Stimulated activated CD4-positive, alpha-beta T cell treated with anti-CD3 and anti-CD28 coated beads, Interleukin-15, amount 100 ng/mL, for 1 hour (primary cell): ENCODE measurements around the gene S100A4.
"Not testable (repeated sequence)": the region's sequence is repeated elsewhere in the genome, so short reads cannot be mapped to it uniquely, and the experiment has no call there.

ENCODE experiments used
- DNase-seq, 2 donors: peaks; one replicate each; pipeline ENCODE4 v3.0.0-alpha.2; 2020; ENCODE audit warnings: low read depth in 1 of 2, low spot score in 1 of 2

Gene S100A4

DNA sequence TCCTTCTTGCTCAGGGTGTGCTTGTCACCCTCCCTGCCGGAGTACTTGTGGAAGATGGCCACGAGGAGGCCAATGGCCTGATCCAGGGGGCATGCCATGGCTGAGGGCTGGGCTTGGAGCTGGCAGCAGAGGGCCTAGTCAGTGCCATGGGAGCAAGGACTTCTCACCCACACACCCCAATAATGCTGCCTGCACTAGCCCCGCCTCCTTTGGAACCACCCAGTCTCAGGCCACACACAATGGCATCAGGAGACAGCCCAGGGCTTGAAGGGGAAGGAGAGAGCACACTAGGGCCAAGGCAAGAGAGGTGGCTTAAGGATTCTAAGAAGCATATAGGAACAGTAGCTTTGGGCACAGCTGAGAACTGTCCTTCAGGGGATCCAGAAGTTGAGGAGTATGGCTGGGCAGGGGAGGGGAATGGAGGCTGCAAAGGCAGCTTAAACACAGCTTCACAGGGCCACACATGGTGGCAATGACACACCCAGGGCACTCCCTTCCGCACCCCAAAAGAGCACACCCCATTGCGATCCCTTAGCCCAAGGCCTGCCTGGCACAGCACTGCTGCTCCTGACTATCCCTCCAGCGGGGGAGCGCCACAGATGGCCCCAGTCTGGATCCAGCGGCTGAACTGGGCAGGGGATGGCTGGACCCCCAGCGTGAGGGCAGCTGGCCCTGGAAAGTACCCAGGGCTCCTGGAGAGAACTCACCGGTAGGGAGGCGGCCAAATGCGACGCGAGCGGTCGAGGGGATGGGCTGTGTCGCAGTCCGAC lies 10.2 kb downstream of the S100A4 start, which contains the start of gene S100A6:
Gene S100A6 (minus strand): TSS at position 750 of the 770 bp plus-strand sequence. CDS start 652 bp downstream, at position 98.
- DNase-seq, result peak in 1 of 2 donors; percentile 20

DNA sequence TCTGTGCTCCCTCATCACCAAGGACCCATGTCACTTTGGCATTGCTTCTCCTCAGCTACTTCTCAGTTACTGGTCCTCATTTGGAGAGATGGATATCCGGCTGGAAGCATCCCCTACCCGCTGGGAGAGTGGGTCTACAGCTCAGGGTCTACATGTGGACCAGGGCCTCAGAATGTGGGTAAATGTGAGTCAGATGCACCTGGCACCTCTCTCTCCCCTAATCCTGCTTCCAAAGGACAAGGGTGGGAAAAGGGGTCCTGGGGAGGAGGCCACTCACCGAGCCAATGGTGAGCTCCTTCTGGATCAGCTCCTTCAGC lies 10.7 kb downstream of the S100A4 start:
- DNase-seq, result no peak

DNA sequence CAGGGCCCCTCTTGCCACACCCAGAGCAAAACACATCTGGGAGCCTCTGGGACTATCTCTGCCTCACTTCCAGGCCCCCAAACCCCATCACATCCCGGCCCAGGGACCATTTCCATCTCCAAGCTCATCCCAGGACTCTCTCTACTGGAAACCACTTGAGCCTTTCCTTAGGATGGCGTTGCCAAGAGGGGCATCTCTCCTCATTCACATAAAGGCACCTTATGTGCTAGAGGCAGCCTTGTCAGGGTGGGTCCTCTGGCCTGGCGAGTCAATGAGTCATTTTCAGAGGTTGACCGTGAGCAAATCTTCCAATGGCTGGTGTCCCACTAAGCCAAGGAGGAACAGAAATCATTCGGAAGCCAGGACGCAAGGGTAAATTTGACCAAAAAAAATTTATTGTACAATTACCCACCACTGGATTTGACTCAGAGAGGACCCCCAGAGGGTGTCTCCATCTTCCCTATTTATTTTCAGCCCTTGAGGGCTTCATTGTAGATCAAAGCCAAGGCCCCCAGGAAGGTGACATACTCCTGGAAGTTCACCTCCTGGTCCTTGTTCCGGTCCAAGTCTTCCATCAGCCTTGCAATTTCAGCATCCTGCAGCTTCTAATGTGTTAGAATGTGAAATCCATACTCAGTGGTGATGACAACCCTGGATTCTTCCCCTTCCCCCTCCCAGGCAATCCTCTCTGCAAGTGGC lies 11.2 kb downstream of the S100A4 start:
- no peak for DNase-seq

DNA sequence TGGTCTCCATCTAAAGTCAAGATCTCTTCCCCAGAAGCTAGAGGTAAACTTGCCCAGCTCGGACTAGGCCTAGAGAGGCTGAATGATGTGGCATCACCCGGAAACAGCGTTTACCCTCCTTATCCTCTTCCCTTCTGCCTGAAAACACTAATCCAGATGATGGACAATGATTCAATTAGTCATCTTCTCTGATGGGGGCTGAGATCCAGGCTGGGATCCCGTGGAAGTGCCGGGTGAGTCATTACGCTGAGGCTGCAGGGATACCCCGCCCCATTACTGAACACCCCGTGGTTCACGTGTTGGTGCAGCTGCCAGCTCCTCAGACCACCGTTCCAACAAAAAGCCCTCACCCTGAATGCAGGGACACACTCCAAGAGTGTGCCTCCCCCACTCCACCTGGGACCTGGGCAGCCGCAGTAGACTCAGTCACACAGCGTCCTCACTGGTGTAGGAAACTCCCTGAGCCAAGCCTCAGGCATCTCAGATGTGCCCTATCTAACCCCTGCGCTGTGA lies 11.9 kb downstream of the S100A4 start:
- DNase-seq, result no peak

DNA sequence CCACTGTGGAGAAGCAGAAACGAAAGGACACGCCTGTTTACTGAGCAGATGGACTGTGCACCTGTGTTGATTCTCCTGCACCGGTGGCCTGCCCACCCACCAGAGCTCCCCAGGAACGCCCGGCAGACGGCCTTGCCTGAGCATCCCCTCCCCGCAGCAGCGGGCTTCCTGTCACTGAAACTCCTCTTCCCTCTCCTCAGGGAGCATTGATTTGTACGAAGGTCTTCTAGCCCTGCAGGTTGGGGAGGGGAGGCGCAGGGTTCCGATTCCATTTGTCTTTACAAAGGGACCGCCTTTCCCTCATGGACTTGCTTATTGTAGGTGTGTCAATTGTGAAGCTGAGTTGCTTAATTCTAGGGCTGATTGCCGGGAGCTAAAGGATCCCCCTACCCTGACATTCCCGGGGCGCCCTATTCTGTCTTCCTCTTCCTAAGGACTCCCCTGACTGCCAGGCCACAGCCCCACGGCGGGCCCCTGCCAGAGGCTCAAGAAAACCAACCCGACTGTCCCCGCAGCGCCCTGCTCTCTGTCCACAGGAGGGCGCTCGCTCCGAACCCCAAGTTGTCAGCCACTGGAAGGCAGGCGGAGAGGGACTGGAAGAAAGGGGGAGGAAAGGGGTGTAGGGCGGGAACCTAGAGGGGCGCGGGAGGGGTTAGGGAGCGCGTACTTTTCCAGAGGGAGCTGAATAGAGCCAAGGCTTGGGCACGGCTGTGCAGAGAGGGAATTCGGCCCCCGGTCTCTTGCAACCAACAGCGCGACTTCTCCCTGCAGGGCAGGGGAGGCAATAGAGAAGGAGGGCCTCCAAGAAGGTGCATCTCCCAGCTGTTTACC lies 12.6 kb downstream of the S100A4 start:
- DNase-seq, result peak; percentile 62 to 68

DNA sequence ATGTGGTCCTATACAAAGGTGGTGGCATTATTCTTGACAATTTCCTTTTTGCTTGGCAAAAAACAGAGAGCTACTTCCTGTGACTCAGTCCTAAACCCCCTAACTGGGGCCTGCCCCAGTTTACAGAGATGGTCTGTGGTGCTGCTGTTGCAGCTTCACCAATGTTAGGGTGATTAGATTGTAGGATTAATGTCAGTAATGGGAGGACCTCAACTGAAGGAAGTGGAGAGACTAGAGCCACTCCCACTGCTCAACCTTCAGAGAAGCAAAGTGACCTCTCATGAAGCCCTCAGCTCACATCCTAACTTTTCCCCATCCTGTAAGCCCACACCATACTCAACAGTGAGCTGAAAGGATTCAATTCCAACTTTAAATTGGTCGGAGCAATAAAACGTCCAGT lies 13.4 kb downstream of the S100A4 start:
- DNase-seq, result no peak

DNA sequence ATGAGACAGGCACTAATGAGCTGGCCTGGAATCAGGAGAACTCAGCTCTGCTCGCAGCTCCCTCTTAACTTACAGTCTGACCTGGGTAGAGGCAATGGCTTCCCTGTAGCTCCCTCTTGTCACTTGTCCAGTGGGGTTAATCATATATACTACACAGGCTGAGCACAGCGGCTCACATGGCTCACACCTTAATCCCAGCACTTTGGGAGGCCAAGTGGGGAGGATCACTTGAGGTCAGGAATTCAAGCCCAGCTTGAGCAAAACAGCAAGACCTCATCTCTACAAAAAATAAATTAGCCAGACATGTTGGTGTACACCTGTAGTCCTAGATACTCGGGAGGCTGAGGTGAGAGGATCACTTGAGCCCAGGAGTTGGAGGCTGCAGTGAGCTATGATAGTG lies 14.0 kb downstream of the S100A4 start:
- no peak for DNase-seq

DNA sequence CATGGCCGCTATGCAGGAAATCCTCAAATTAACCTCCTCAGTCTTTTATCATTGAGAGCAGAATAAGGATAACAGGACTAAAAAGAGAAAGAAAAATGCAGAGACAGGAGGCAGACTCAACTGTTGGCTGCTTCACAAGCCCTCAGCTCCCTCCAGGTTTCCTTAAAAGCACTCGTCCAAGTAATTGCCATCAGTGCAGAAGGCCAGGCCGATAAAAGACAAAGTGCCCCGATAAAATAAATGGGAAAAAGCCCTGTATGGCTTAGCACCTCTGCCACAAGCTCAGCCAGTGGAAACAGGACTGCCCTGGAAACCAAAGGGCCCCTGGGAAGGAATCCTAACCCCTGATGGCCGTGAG lies 17.9 kb downstream of the S100A4 start:
- DNase-seq, result no peak

DNA sequence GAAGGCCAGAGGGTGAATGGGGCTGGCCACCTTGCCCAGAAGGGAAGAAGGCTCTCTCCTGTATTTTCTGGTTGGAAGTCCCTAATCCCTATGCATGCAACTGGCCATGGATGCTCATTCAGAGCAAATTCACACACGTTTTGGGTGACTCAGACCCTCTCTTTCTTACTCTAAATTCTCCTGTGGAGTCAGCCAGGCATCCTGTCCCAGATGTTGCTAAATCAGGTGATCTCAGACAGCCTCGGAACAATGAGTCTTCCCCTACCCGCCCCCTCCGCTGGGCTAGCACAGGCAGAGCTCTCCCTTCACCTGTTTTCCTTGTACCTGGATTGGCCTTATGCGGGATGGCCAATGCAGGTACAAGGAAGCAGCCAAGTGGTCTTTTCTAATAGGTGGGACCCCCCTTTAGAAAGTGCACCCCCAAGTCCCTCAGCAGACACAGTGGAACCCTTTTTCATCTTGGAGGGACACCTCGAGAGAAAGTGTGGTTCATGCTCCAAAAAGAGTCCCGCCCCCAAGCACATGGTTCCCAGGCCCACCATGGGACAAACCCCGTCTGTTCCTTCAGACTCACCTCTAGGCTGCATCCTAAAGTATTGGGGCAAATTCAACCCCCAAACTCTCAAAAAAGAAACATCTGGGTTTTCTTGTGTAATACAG lies 18.5 kb downstream of the S100A4 start:
- no peak for DNase-seq

DNA sequence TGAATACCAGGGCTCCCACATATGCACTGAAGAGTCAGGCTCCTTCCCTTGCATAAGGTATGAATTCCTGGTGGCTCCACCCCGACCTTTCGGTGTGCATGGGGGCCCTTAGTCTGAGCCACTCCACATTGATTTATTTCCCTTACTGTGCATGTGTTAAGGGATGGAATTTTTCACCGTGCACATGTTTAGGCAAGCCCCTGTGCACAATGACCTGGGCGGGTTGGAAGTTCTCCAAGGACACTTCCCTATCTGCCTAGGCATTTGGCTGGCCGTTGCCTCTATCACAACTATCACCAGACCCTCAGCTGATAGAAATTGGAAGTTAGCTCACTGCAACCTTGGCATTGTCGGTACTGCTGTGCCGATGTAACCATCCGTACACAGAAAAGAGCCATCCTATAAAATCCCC lies 19.5 kb downstream of the S100A4 start:
- no peak for DNase-seq

DNA sequence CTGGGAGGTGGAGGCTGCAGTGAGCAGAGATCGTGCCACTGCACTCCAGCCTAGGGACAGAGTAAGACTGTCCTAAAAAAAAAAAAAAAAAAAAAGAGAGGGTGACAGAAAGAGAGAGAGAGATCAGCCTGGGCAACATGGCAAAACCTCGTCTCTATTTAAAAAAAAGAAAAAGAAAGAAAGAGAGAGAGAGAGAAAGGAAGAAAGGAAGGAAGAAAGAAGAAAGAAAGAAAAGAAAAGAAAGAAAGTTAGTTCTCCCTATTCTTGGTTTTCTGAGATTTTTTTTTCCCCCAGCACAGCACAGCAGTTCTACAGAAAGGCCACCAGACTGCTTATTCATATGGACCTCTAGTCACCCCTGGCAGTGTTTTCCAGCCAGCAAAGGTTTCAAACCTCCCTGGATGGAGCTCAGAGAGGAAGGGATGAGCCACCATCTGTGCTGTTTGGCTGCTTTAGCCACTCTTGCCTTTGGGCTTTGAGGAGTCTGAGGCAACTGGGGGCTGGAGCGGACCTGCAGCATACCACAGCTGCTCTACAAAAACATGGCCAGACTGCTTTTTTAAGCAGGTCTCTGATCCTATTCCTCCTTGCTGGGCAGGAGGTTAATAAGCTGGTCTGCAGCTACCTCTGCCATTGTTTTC lies 20.4 kb downstream of the S100A4 start:
- no peak for DNase-seq

DNA sequence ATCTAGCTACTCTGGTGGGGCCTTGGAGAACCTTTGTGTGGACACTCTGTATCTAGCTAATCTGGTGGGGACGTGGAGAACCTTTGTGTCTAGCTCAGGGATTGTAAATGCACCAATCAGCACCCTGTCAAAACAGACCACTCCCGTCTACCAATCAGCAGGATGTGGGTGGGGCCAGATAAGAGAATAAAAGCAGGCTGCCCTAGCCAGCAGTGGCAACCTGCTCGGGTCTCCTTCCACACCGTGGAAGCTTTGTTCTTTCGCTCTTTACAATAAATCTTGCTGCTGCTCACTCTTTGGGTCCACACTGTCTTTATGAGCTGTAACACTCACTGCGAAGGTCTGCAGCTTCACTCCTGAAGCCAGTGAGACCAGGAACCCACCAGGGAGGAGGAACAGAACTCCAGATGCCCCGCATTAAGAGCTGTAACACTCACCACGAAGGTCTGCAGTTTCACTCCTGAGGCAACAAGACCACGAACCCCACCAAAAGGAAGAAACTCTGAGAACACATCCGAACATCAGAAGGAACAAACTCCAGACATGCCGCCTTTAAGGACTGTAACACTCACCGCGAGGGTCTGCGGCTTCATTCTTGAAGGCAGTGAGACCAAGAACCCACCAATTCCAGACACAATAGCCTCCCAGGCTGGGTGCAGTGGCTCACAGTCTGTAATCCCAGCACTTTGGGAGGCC lies 23.1 kb downstream of the S100A4 start:
- DNase-seq, result not testable (repeated sequence)

DNA sequence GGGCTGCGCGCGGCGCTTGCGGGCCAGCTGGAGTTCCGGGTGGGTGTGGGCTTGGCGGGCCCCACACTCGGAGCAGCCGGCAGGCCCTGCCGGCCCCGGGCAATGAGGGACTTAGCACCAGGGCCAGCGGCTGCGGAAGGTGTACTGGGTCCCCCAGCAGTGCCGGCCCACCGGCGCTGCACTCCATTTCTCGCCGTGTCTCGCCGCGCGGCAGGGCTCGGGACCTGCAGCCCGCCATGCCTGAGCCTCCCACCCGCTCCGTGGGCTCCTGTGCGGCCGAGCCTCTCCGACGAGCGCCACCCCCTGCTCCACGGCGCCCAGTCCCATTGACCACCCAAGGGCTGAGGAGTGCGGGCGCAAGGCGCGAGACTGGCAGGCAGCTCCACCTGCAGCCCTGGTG lies 23.8 kb downstream of the S100A4 start:
- DNase-seq, result not testable (repeated sequence)

DNA sequence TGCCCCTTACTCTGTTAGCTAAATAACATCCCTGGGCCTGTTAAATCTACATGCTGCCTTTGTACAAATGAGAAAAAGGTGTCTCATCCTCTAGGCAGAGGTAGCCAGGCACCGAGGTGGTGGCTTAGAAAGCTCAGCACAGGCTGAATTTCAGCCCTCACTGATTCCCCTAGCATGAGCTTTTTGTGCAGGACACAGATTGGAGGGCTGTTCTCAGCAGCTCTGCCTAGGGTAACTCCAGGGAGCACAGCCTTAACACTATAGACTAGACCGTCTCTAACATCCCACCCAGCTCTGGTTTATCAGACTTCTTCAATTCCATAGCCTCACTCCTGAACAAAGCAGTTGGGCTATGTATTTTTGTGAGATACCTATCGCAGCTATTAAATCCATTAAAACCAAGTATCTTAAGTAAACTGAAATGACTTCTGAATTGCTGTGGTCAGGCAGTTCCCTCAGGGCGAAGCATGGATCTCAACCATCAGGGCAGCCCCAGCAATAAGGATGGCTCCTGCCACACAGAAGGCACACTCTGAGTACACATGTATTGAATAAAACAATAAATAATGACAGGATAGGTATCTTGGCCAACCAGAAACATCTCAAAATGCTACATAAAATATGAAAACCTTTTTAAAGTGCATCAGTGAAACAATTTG lies 24.7 kb downstream of the S100A4 start:
- no peak for DNase-seq

DNA sequence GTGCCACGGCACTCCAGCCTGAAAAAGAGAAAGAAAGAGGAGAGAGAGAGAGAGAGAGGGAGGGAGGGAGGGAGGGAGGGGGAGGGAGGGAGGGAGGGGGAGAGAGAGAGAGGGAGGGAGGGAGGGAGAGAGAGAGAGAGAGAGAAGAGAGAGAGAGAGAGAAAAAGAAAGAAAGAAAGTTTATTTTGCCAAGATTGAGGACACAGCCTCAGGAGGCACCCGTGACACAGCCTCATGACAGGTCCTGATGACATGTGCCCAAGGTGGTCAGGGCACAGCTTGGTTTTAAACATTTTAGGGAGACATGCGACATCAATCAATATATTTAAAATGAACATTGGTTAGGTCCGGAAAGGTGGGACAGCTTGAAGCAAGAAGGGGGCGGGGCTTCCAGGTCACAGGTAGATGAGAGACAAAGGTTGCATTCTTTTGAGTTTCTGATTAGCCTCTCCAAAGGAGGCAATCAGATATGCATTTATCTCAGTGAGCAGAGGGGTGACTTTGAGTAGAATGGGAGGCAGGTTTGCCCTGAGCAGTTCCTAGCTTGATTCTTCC lies 25.4 kb downstream of the S100A4 start:
- DNase-seq, result not testable (repeated sequence)

DNA sequence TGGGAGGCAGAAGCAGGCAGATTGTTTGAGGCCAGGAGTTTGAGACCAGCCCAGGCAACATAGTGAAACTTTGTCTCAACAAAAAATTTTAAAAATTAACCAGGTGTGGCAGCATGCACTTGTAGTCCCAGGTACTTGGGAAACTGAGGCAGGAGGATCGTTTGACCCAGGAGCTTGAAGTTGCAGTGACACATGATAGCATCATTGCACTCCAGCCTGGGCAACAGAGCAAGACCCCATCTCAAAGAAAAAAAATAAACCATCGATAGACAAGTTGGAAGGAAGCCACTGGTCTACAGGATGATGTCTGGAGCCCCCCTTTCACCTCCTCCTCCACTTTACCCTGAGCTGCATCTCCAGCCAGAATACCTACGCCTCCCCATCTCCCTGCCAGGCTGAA lies 26.4 kb downstream of the S100A4 start:
- DNase-seq, result no peak

DNA sequence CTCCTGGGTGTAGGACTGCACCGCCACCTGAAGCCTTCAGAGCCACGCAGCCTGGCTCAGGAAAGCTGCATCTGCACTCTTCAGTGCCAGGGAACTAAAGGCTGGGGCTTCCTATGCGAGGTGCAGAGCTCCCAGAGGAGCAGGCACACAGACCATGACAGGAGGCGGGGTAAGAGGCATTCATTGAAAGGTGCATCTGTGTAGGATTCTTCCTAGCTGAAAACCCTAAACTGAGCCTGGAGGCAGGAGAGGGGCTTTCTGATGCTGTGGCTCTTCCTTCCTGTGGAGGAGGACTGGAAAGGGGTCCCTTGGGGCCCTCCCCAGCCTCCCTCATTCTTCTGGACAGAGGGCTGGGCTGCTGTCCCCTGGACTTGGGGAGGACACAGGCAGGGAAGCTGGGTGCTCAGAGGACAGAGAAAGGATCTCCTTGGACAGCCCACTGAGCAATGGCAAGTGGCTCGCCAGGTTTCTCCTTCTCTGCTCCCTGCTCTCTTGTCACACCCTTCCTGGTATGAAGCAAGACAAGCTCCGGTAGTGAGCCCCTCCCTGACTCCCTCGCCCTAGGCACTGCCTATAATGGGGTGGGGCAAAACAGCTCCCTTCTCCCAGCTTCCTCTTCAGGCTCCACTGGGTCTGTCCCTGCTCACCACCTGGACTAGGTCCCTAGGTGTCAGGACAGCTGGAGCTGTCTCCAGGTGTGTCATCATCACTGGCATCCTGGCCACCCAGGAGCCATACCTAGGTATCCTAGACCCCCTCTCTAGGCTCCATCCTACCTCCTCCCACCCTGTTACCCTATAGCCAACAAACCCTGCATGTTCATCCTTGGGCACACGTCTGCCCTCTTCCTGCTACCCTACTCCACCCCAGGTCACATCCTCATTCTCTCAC lies 29.9 kb downstream of the S100A4 start:
- no peak for DNase-seq

DNA sequence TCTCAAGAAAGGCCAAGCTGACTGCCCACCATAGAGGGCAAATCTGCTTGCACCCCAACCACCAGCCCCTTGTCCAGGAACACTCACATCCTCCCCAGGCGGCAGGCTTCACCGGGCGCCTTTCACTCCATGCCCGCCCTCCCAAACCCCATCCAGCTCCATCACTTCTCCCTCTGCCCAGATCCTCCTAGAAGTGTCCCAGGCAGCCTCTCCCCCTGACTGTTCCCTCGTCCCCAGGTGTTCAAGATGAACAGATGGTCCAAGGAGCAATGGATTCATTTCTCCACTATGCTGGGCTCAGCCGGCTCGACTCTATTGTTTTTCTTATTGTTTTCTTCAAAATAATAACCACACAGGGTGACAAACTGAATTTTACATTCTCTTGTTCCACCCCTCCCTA lies 31.9 kb downstream of the S100A4 start:
- no peak for DNase-seq
